Measurements from ENCODE around the gene MMP23B.

Gene MMP23B

GRCh38 chr1:1619917-1620361 lies 12.0 kb upstream of the MMP23B start:
- peak in 1 of 2 experiments; percentile 51 for DNase-seq (ENCODE audit: low spot score in 2 of 2)
- H3K9me3 ChIP-seq: no peaks in the 10 kb centered on the region
- H3K36me3 ChIP-seq (replicated peaks): peaks cover 8% of the 10 kb centered on the region; the same call in 1 of the 2 replicates
- in situ Hi-C loops (cut with MboI; ENCODE audit: low sequenced_read_pairs): no loop called here
- H3K27me3 ChIP-seq (ENCODE audit: low read depth): no peaks in the 10 kb centered on the region
- H3K4me1 ChIP-seq: no peaks in the 10 kb centered on the region; the same call in 1 of the 2 replicates
- no peak overlapping the region for H3K4me3 ChIP-seq

DNA sequence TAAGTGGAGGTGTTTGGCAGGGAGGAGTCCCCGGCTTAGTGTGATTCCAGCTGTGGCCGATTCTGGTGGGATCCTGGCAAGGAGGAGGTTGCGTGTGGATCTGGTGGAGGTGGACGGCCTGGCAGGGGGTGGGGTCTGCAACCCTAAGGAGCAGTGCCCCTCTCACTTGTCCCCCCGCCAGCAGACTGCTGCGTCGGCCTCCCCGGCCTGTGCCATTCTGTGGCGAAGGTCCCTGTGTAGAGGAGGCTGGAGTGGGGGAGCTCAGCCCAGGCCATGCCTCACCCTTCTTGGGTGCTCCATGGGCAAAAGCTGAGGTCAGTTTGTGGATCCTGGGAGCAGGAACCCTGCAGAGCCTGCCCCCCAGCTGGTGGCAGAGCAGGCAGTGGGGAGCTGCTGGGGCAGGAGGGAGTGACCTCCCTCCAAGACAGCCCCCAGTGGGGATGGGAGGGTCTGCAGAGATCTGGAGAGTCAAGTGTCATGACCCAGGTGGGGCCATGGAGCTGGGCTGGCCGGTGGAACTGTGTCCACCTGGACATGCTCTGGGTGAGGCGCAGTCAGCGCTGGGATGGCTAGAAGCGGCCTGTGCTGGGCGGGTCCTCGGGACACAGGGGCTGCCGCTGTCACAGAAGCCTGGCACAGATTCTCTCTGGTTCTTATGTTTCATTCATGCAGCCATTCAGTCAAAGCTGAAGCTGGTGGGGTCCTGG lies 11.4 kb upstream of the MMP23B start:
- in situ Hi-C loops (cut with MboI; ENCODE audit: low sequenced_read_pairs): no loop called here
- H3K36me3 ChIP-seq (replicated peaks): peaks cover 8% of the 10 kb centered on the region; the same call in 1 of the 2 replicates

GRCh38 chr1:1621173-1622009 lies 10.6 kb upstream of the MMP23B start:
- Histone ChIP-seq H3K4me1 (no peaks in the 10 kb centered on the region; the same call in 1 of the 2 replicates), H3K4me3 (no peak overlapping the region), H3K36me3 (replicated peaks) (peaks cover 8% of the 10 kb centered on the region; the same call in 1 of the 2 replicates), H3K27me3 (ENCODE audit: low read depth) (no peaks in the 10 kb centered on the region), H3K9me3 (no peaks in the 10 kb centered on the region)
- in situ Hi-C loops (cut with MboI; ENCODE audit: low sequenced_read_pairs): no loop called here
- no peak for DNase-seq (ENCODE audit: low spot score in 2 of 2)

More for the DNA sequence above, 11.4 kb upstream of the MMP23B start:
- no peaks in the 10 kb centered on the region for H3K9me3 ChIP-seq
- H3K27me3 ChIP-seq (ENCODE audit: low read depth): no peaks in the 10 kb centered on the region
- no peak overlapping the region for H3K4me3 ChIP-seq
- no peaks in the 10 kb centered on the region; the same call in 1 of the 2 replicates for H3K4me1 ChIP-seq
- no peak for DNase-seq (ENCODE audit: low spot score in 2 of 2)

- peaks cover 8% of the 10 kb centered on the region; the same call in 1 of the 2 replicates for H3K36me3 ChIP-seq (replicated peaks)
- H3K27me3 ChIP-seq (ENCODE audit: low read depth): no peaks in the 10 kb centered on the region
- no peak overlapping the region for H3K4me3 ChIP-seq
- H3K4me1 ChIP-seq: no peaks in the 10 kb centered on the region
- DNase-seq (ENCODE audit: low spot score in 2 of 2): no peak
- H3K9me3 ChIP-seq: no peaks in the 10 kb centered on the region
- in situ Hi-C loops (cut with MboI; ENCODE audit: low sequenced_read_pairs): no loop called here
Measured at GRCh38 chr1:1622010-1622787, 9.8 kb upstream of the MMP23B start.

DNA sequence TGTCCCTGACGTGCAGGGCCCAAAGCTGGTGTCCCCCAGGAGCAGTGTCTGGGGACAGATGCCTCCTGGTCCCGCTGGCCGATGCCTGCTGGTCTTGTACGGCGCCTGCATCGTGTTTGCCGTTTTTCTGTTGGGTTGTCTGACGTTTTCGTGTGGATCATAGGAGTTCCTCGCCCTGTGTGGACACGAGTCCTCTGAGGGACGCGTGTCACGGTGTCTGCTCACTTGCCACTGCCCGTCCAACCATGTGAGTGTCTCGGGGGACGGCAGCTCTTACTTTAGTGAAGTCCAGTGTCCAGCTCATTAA lies 9.2 kb upstream of the MMP23B start:
- Histone ChIP-seq H3K27me3 (ENCODE audit: low read depth) (no peaks in the 10 kb centered on the region), H3K4me3 (no peak overlapping the region), H3K4me1 (no peaks in the 10 kb centered on the region), H3K9me3 (no peaks in the 10 kb centered on the region), H3K36me3 (replicated peaks) (peaks cover 6% of the 10 kb centered on the region; the same call in 1 of the 2 replicates)
- in situ Hi-C loops (cut with MboI; ENCODE audit: low sequenced_read_pairs): no loop called here
- no peak for DNase-seq (ENCODE audit: low spot score in 2 of 2)

DNA sequence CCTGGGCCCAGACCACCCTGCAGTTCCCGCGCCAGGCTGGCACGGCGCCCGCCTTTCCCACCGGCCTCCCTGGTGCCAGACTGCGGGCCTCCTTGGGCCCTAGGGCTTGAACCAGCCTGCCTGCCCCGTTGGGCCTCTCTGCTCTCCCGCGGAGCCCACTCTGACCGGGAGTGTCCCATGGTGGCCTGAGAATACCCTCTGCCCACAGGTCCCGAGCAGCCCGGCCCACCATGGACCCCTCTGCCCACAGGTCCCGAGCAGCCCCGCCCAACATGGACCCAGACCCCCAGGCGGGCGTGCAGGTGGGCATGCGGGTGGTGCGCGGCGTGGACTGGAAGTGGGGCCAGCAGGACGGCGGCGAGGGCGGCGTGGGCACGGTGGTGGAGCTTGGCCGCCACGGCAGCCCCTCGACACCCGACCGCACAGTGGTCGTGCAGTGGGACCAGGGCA lies 8.8 kb upstream of the MMP23B start:
- in situ Hi-C loops (cut with MboI; ENCODE audit: low sequenced_read_pairs): no loop called here
- Histone ChIP-seq H3K4me3 (no peak overlapping the region), H3K36me3 (replicated peaks) (peaks cover 1% of the 10 kb centered on the region; the same call in 1 of the 2 replicates), H3K4me1 (no peaks in the 10 kb centered on the region), H3K9me3 (no peaks in the 10 kb centered on the region), H3K27me3 (ENCODE audit: low read depth) (no peaks in the 10 kb centered on the region)
- DNase-seq (ENCODE audit: low spot score in 2 of 2): no peak

DNA sequence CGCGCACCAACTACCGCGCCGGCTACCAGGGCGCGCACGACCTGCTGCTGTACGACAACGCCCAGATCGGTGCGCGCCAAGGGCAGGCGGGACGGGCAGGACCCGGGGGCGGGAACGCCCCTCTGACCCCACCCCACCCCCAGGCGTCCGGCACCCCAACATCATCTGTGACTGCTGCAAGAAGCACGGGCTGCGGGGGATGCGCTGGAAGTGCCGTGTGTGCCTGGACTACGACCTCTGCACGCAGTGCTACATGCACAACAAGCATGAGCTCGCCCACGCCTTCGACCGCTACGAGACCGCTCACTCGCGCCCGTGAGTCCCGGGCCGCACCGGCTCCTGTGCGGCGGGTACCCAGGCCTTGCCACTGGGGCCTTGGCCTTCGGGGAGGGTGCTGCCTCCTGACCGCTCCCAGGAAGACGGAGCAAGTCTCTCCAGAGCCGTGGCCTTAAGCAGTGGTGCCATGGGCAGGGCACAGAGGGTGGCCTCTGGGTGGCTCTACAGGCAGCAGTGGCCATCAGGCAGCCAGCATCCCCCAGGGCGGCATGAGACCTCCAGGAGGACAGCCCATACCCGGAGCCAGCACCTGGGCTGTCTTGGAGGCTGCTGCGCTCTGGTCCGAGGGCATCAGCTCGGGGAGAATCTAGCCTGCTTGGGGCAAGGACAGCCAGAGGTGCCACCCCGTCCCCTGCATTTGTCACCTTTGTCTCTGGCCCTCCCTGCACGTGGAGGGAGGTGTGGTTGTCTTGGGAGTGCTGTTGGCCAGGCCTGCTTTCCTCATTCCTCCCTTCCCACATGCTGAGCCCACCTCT lies 8.1 kb upstream of the MMP23B start:
- H3K4me1 ChIP-seq: no peaks in the 10 kb centered on the region
- no peak overlapping the region for H3K4me3 ChIP-seq
- H3K9me3 ChIP-seq: no peaks in the 10 kb centered on the region
- in situ Hi-C loops (cut with MboI; ENCODE audit: low sequenced_read_pairs): no loop called here
- H3K36me3 ChIP-seq (replicated peaks): no peaks in the 10 kb centered on the region
- DNase-seq (ENCODE audit: low spot score in 2 of 2): no peak
- H3K27me3 ChIP-seq (ENCODE audit: low read depth): no peaks in the 10 kb centered on the region

GRCh38 chr1:1624443-1625403 lies 7.2 kb upstream of the MMP23B start:
- Histone ChIP-seq H3K4me3 (no peak overlapping the region), H3K4me1 (no peaks in the 10 kb centered on the region), H3K36me3 (replicated peaks) (no peaks in the 10 kb centered on the region), H3K9me3 (no peaks in the 10 kb centered on the region), H3K27me3 (ENCODE audit: low read depth) (no peaks in the 10 kb centered on the region)
- in situ Hi-C loops (cut with MboI; ENCODE audit: low sequenced_read_pairs): no loop called here
- peak in 1 of 2 experiments; percentile 38 for DNase-seq (ENCODE audit: low spot score in 2 of 2)

DNA sequence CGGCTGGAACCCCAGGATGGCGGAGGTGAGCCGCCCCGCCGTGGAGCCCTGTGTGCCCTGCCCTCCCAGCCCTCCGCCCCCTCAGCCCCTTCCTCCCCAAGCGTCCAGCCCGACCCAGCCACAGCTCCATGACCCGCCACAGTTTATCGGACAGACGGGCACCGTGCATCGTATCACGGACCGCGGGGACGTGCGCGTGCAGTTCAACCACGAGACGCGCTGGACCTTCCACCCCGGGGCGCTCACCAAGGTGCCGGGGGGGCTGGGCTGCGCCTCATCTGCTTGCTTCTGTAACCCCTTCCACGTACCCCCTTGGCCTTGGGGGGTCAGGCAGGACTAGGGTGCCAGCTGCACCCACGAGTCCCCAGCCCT lies 6.6 kb upstream of the MMP23B start:
- in situ Hi-C loops (cut with MboI; ENCODE audit: low sequenced_read_pairs): no loop called here
- no peak for DNase-seq (ENCODE audit: low spot score in 2 of 2)
- Histone ChIP-seq H3K9me3 (no peaks in the 10 kb centered on the region), H3K4me3 (no peak overlapping the region), H3K4me1 (no peaks in the 10 kb centered on the region), H3K36me3 (replicated peaks) (no peaks in the 10 kb centered on the region), H3K27me3 (ENCODE audit: low read depth) (no peaks in the 10 kb centered on the region)

DNA sequence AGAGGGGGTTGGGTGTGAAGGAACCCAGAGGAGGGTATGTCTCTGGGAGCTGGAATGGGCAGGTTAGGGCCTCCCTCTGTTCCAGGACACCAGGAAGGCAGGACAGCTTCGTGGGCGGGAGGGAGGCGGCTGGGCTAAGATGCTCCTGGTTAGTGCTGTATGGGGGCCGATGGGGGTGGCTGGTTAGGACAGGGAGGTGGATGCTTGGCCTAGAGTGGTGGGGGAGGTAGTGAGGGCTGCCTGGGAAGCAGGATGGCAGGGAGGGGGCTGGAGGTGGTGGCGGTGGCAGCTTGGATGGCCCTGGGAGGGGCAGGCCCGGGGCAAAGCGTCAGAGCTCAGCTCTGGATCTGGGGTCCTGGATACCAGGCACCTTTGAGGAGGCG lies 6.2 kb upstream of the MMP23B start:
- H3K9me3 ChIP-seq: no peaks in the 10 kb centered on the region
- no peak for DNase-seq (ENCODE audit: low spot score in 2 of 2)
- no peaks in the 10 kb centered on the region for H3K36me3 ChIP-seq (replicated peaks)
- no peak overlapping the region for H3K4me3 ChIP-seq
- H3K4me1 ChIP-seq: no peaks in the 10 kb centered on the region
- in situ Hi-C loops (cut with MboI; ENCODE audit: low sequenced_read_pairs): no loop called here
- no peaks in the 10 kb centered on the region for H3K27me3 ChIP-seq (ENCODE audit: low read depth)

DNA sequence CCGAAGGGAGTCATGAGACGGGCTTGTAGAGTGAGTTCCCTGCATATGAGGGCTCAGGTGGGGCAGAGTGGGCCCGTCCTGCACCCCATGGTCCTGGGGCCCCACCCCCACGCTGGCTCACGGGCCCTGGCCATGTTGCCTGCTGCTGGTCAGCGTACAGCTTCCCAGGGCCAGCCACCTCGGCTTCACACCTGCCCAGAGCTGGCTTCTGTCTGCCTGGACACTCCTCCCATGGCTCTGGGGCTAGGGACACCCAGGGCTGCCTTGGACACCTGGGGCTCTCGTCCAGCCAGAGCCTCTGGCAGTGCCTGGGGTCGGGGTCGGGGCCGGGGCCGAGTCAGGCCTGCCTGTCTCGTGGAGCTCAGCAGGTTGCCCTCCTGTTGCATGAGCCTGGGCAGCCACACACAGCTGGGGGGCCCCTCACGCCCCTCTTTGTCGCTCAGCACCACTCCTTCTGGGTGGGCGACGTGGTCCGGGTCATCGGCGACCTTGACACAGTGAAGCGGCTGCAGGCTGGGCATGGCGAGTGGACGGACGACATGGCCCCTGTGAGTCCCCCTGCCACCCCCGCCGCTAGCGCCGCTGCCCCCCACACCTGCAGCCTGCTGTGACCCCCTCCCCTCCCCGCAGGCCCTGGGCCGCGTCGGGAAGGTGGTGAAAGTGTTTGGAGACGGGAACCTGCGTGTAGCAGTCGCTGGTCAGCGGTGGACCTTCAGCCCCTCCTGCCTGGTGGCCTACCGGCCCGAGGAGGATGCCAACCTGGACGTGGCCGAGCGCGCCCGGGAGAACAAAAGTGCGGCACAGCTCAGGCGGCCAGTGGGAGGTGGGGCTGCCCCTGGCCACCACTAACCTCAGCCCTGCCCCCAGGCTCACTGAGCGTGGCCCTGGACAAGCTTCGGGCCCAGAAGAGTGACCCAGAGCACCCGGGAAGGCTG lies 5.5 kb upstream of the MMP23B start:
- Histone ChIP-seq H3K9me3 (no peaks in the 10 kb centered on the region), H3K4me1 (no peaks in the 10 kb centered on the region), H3K36me3 (replicated peaks) (no peaks in the 10 kb centered on the region), H3K27me3 (ENCODE audit: low read depth) (no peaks in the 10 kb centered on the region), H3K4me3 (no peak overlapping the region)
- DNase-seq (ENCODE audit: low spot score in 2 of 2): no peak
- in situ Hi-C loops (cut with MboI; ENCODE audit: low sequenced_read_pairs): no loop called here
